ENCODE data around the gene TMEM163. TPM values are rescaled to one million over a fixed set of nuclear protein-coding genes. Genes with fewer than 3 reads are reported as not detected.
"Not testable (repeated sequence)": the region's sequence is repeated elsewhere in the genome, so short reads cannot be mapped to it uniquely, and the experiment has no call there.

Gene TMEM163
- total and polyA plus RNA-seq, 2 donors from 2014 or later, result 2.6 to 5.9 TPM

DNA sequence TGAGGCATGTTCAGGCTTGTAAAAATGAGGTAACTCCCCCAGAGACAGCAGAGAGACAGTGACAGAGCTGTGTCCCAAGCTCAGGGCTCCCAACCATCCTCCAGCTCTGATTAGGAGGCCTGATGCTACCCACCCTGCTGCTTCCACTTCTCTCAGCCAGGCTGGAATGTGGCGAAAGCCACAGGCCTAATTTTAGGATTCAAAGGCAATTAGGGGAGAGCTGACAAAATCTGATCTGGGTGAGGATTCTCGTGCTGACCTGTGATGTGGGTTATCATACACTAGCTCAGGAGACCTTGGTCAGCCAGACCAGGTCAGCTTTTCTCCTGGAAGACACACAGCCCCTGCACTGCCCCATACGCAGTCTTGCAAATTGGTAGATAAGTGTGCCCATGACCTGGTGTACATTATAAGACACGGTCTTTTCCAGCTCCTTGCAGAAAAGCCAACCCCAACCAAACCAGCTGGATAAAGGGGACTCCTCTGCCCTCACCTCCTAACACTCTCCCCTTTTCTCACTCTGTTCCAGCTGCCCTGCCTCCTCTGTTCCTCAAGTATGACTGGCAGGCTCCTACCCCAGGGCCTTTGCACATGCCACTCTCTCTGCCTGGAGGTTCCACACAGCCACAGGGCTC, 239.0 kb downstream of the TMEM163 start:
- intact Hi-C loops (cut with DNase I), result no loop called here

DNA sequence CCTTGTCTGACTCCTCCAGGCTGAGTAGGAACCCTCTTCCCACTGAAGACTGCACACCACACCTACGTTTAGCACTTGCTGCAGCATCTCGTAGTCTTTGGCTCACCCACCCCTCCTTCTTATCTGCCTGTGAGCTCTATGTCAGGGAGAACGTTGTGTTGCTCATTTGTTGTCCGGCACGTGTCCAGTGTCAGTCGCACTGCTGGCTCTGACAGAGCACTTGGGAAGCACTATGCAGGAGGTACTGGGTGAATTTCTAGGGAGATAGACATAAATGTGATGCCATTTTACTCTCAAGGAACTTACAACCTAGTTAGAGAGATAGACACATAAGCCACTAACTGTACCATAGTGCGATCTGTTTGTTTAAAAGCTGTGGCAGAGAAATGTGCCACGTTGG, 241.8 kb downstream of the TMEM163 start:
- H3K4me3 ChIP-seq (ENCODE audit: low read length in 3 of 3); H3K9ac ChIP-seq (ENCODE audit: low read length in 3 of 3); H3K27me3 ChIP-seq (ENCODE audit: control insufficient read depth, insufficient read depth, low read length); DNase-seq; intact Hi-C loops (cut with DNase I); H3K36me3 ChIP-seq (ENCODE audit: control insufficient read depth in 2 of 3, insufficient read depth in 3 of 3, low read length in 3 of 3); H3K4me1 ChIP-seq (ENCODE audit: control insufficient read depth in 2 of 3, insufficient read depth in 2 of 3, low read depth in 1 of 3, low read length in 3 of 3); FAIRE-seq; H3K27ac ChIP-seq (ENCODE audit: low read depth in 2 of 2, low read length in 2 of 2); H3K9me3 ChIP-seq (ENCODE audit: control insufficient read depth in 2 of 3, insufficient read depth in 1 of 3, low read length in 3 of 3): not testable (repeated sequence)

More for the DNA sequence above, 239.0 kb downstream of the TMEM163 start:
- Histone ChIP-seq H3K4me1 (ENCODE audit: control insufficient read depth in 2 of 3, insufficient read depth in 2 of 3, low read depth in 1 of 3, low read length in 3 of 3) (no peaks in the 10 kb centered on the region), H3K27me3 (ENCODE audit: control insufficient read depth, insufficient read depth, low read length) (no peaks in the 10 kb centered on the region), H3K9ac (ENCODE audit: low read length in 3 of 3) (no peak overlapping the region), H3K4me3 (ENCODE audit: low read length in 3 of 3) (no peak overlapping the region), H3K36me3 (ENCODE audit: control insufficient read depth in 2 of 3, insufficient read depth in 3 of 3, low read length in 3 of 3) (no peaks in the 10 kb centered on the region), H3K9me3 (ENCODE audit: control insufficient read depth in 2 of 3, insufficient read depth in 1 of 3, low read length in 3 of 3) (no peaks in the 10 kb centered on the region), H3K27ac (ENCODE audit: low read depth in 2 of 2, low read length in 2 of 2) (no peak overlapping the region)
- FAIRE-seq (no peak), DNase-seq (no peak)
- TF ChIP-seq CTCF (IDR thresholded peaks at IDR 0.05; ENCODE audit: borderline replicate concordance, extremely low read depth, insufficient read depth), result no peak

DNA sequence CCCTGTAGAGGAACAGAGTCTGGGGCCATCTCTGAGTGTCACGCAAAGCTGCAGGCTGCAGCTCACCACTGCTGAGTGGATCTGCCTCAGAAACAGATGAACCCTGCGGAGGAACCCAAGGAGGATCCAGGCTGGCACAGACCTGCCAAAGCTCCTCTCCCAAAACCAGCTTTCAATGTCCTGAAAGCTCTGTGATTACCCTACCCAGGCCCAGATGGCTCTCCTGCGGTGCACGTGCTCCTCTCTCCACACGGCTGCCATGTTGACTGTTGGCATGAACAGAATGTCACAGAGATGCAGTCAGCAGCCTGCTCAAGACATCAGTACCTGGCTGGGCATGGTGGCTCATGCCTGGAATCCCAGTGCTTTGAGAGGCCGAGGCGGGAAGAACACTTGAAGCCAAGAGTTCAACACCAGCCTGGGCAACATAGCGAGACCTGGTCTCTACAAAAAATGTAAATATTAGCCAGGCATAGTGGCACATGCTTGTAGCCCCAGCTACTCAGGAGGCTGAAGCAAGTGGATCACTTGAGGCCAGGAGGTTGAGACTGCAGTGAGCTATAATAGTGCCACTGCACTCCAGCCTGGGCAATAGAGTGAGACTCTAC, 248.1 kb downstream of the TMEM163 start:
- Histone ChIP-seq H3K27me3 (ENCODE audit: control insufficient read depth, insufficient read depth, low read length) (no peaks in the 10 kb centered on the region), H3K9ac (ENCODE audit: low read length in 3 of 3) (no peak overlapping the region), H3K4me3 (ENCODE audit: low read length in 3 of 3) (no peak overlapping the region), H3K9me3 (ENCODE audit: control insufficient read depth in 2 of 3, insufficient read depth in 1 of 3, low read length in 3 of 3) (peaks cover 0 to 4% (median 0%) of the 10 kb centered on the region in 3 donors), H3K27ac (ENCODE audit: low read depth in 2 of 2, low read length in 2 of 2) (no peak overlapping the region), H3K36me3 (ENCODE audit: control insufficient read depth in 2 of 3, insufficient read depth in 3 of 3, low read length in 3 of 3) (no peaks in the 10 kb centered on the region), H3K4me1 (ENCODE audit: control insufficient read depth in 2 of 3, insufficient read depth in 2 of 3, low read depth in 1 of 3, low read length in 3 of 3) (no peaks in the 10 kb centered on the region)
- DNase-seq (no peak), FAIRE-seq (no peak)
- intact Hi-C loops (cut with DNase I), result no loop called here
- no peak for TF ChIP-seq CTCF (IDR thresholded peaks at IDR 0.05; ENCODE audit: borderline replicate concordance, extremely low read depth, insufficient read depth)

- peaks cover 0 to 4% (median 0%) of the 10 kb centered on the region in 3 donors for H3K9me3 ChIP-seq (ENCODE audit: control insufficient read depth in 2 of 3, insufficient read depth in 1 of 3, low read length in 3 of 3)
- no peak for FAIRE-seq
- intact Hi-C loops (cut with DNase I), result no loop called here
Observed at GRCh38 chr2:134469516-134470115, 249.2 kb downstream of the TMEM163 start.

More at GRCh38 chr2:134469516-134470115, 249.2 kb downstream of the TMEM163 start:
- H3K27me3 ChIP-seq (ENCODE audit: control insufficient read depth, insufficient read depth, low read length), result no peaks in the 10 kb centered on the region
- DNase-seq, result no peak
- no peaks in the 10 kb centered on the region for H3K36me3 ChIP-seq (ENCODE audit: control insufficient read depth in 2 of 3, insufficient read depth in 3 of 3, low read length in 3 of 3)
- H3K4me3 ChIP-seq (ENCODE audit: low read length in 3 of 3), result no peak overlapping the region
- no peak for TF ChIP-seq CTCF (IDR thresholded peaks at IDR 0.05; ENCODE audit: borderline replicate concordance, extremely low read depth, insufficient read depth)
- no peaks in the 10 kb centered on the region for H3K4me1 ChIP-seq (ENCODE audit: control insufficient read depth in 2 of 3, insufficient read depth in 2 of 3, low read depth in 1 of 3, low read length in 3 of 3)
- H3K27ac ChIP-seq (ENCODE audit: low read depth in 2 of 2, low read length in 2 of 2), result no peak overlapping the region
- no peak overlapping the region for H3K9ac ChIP-seq (ENCODE audit: low read length in 3 of 3)
